Activated CD4-positive, alpha-beta T cell treated with anti-CD3 and anti-CD28 coated beads for 24 hours (primary cell): Measurements from ENCODE around the gene PTPRD.

Experiments used
- DNase-seq, 2 donors: peaks; one replicate each; pipeline ENCODE4 v3.0.0-alpha.2; 2020; ENCODE audit warnings: low read depth in 2 of 2

The PTPRD gene

DNA sequence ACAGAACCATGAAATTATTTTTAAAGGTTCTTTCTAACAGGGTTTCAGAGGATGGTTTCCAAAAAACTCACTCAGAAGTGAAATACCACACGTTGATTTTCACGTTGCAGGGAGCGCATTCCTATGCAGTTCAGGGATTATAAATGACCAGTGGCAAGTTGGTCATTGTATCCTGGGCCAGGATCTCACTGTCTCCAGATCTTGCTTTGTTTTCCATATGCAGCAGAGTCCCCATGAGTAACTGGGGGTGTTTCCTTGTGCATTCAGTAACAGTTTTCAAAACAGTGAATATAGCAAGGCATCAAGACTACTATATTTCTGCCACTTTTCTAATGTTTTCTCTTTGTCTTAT, 1748.3 kb downstream of the PTPRD start:
- DNase-seq: no peak

DNA sequence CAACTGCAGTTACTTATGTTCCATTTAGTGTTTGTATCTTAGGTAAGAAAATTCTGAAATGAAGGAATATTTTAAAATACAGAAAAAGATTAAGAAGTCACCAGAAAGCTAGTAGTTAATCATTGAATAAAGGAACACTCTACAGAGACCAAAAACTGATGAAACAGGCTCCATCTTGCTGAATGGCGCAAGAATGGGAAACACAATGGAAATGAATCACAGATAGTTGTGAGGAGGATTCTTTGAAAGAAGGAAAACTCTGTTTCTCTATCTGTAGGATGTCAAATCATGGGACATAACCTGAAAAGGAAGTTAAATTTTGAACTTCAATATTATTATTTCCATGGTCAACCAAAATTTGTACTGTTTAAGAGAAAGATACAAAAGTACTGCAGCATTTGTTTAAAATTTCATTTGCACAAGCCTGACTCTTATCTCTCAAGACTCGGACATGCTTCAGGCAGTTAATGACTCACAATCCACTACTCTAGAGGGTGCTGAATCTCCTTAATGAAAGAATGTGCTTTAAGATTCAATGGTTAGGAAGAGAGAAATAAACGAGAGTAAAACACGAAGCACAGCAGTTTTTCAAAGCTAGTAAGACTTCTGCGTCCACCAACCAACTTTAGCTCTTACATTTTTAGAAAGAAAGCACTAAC, 1748.8 kb downstream of the PTPRD start:
- DNase-seq: no peak

DNA sequence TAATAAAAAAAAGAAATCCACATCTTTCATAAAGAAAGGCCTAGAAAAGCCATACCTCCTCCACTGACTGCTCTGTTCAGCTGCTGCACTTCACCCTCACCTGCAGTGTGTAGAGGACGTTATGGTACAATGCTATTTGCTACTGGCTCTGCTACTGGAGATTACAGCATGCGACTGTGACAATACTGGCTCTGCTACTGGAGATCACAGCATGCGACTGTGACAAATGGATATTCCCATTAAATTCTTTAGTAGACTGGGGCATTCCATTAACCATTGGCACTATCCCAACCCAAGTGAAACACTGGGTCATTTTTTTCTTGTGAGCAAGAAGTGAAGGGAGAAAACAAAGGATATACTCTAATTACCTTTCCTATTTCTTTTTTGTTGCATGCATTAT, 1749.7 kb downstream of the PTPRD start:
- DNase-seq: no peak

DNA sequence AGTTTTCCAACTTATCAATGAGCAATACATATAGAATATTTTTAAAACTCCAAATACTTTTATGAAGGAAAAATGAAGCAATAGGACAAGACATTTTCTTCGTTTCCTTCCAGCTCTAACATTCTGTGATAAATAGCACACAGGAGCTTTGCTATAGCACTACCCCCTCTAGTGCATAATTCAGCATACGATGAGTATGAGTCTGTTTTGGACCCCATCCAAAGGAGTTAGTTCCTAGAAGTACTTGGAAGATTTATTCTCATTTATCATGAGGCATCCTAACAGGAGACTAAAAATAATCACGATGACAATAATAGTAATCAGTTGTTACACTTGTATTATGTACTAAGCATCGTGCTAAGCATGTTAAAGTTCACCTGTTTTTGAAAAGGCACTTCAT, 1751.9 kb downstream of the PTPRD start:
- no peak for DNase-seq

GRCh38 chr9:8860086-8860485, 1752.7 kb downstream of the PTPRD start:
- no peak for DNase-seq

GRCh38 chr9:8859416-8859815, 1753.4 kb downstream of the PTPRD start:
- DNase-seq: no peak

DNA sequence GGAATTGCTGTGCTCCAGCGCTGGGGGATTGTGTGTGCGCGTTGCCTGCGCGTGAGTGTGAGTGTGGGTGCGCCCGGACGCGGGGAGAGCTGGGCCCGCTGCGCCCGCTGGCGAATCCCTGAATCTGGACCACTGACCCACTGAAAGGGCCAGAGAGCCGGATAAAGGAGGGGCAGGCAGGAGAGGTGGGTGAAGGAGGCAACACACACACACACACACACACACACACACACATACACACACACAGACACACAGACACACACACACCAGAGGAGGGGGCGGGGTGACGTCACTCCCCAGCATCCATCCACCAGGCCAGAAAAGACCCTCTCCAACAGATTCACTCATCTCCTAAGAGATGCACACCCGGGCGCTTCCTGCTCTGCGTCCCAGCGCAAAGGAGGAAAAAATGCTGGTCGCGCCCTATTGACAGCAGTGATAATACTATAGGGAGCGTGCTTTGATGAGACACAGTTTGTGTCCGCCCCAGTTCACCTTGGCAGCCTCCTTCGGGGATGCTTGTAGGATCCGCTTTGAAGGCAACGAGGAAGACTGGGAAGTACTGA, 1754.1 kb downstream of the PTPRD start:
- no peak for DNase-seq

DNA sequence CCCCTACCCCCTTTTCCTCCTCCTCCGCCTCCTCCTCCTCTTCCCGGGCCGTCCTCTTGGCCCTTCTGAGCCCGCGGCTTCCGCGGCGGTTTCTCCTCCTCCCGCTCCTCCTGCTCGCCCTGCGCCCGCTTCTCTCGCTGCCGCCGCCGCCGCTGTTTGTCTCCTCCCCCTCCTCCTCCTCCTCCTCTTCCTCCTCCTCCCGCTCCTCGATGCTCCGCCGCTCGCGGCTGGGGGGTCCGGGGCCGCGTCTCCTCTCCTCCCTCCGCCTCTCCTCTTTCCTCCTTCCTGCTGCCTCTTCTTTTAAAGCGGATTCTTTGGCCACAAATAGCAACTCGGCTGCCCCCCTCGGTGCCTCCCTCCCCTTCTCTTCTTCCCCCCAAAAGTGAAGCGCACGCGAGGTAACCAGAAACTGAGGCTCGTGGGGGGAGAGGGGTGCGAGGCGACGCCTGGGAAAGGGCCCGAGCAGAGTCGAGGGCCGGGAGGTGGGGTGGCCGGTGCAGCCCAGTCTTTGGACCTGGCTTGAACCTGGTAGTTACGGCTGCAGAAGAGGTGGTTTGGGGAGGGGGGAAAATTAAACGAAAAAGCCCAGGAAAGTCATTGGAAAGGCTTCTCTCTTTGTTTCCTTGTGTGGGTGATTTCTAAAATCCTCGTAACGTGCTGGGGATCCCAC, 1754.7 kb downstream of the PTPRD start:
- DNase-seq: peak in 1 of 2 donors; percentile 4

DNA sequence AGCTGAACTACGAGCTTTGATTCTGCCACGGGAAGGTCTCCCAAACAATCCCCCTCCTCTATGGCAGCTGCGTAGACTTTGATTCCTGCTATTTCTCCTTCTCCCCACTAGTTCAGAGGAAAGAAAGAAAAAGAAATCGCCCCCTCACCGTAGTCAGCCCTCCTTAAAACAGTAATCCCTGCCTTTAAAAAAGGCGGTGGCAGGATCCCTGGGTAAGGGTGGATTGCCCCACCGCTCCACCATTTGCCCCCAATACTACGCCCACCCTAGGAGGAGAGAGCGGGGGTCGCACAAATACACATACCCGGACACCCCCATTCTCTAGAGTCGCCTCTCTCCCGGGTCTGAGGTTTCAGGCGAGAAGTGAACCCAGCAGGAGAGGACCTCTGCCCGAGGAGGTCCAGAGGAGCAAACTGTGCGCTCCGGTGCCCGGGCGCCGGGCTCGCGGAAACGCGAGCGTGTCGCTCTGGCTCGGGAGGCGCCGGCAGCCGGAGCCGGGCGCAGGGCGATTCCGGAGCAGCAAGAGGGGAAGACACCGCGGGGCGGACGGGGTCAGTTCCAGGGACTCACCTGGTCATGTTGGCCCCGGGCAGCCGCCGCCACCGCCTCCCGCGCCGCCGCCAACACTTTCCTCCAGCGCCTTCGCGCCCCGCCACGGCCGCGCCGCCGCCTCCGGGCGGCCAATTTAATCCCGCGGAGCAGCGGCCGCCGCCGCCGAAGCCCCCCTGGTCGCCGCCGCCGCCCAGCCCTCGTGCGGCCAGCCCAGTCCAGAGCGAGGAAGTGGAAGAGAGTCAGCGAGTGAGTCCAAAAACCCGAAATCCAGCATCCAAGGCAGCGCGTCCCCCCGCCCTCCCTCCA, 1755.5 kb downstream of the PTPRD start:
- no peak for DNase-seq

GRCh38 chr9:8856396-8857067, 1756.3 kb downstream of the PTPRD start:
- no peak for DNase-seq

DNA sequence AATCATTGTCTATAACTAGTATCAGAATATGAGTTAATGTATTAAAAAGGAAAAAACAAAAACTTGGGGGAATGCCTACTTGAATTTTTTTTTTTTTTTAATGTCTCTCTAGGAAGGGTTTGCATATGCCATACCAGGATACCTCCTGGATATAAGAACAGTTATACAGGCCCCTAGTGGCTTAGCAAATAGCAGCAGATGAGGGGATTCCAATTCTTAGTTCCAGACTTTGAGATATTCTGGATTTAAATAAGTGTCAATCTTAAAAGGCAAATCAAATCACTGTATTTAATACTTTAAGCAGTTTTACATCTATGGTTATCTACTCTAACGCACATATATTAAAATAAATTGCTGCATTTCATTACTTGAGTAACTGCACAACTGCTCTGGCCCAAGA, 1757.8 kb downstream of the PTPRD start:
- no peak for DNase-seq

DNA sequence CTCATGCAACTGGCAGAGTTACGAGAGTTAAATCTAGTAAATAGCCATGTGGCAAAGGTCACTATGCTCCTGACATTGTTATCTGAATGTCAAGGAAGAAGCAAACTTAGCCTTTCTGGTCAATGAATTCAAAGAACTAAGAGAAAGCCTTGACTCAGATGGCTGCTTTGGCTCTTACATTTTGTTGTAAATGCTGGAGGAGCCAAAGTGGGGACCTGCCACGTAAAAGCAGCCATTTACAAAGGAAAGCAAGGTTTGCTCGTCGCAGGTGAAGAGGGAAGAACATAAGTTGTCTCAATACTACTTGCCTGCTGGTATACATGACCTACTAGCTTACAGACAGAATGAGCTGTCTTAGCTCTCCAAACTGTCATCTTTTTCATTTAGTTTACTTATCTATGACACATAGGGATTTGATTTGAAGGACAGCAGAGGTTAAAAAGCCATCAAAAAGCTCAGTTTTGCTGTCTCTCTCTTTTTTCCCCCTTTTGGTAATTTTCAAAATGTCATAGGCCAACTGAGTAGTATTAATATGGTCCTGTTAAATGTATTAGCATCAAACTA, 1760.4 kb downstream of the PTPRD start:
- DNase-seq: no peak

GRCh38 chr9:8850914-8851313, 1761.9 kb downstream of the PTPRD start:
- no peak for DNase-seq

DNA sequence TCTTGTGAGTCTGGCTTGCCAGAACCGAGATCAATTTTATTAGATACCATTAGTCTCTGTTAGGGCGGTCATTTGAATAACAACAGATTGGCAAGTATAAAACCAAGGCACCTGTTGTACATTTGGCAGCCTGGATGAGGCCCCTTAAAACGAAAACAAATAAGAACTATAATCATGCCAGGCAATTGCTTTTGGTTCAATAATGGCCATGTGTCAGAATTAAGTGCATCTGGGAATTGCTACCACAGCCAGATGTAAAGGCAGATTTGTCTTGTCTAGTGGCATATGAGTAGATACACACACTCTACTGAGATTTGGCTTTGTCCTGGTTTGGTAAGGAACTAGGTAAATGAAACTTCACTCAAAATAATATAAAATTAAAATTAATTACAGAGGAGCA, 1767.0 kb downstream of the PTPRD start:
- no peak for DNase-seq

- DNase-seq: no peak
Measured at GRCh38 chr9:8845376-8845775, 1767.4 kb downstream of the PTPRD start.

DNA sequence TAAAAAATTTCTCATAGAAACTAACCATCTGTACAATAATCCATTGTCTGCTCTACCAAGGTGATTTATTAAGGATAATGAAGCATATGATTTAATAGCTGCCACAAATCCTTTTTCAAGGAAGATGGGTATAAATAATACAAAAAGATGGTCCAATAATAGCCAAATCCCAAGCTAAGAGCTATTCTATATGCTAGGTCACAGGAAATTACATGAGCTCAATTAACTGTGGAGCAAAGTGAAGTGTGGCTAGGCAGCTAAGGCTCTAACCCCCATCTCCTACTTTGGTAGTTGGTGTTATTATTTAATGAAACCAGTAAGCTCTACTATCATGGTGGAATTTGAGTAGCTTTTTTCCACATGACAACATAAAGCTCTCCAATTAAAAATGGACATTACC, 1768.3 kb downstream of the PTPRD start:
- DNase-seq: no peak

- no peak for DNase-seq
Measured at GRCh38 chr9:8842402-8843193, 1770.2 kb downstream of the PTPRD start.

DNA sequence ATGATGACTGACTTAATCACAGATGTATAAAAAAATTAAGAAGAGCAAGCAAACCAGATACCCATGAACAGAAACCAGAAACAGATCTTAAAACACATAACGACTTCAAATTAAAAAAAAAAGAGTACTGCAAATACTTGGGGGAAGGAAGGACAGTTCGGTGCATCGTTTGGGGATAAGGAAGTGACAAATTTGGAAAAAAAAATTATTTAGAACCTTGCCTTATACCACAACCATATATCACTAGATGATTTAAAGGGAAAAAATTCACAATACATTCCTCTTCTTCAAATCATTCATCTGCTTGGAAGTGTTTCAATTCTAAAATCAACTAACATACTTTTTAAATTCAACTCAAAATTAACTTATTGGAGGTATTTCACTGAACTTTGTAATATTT, 1774.7 kb downstream of the PTPRD start:
- no peak for DNase-seq

DNA sequence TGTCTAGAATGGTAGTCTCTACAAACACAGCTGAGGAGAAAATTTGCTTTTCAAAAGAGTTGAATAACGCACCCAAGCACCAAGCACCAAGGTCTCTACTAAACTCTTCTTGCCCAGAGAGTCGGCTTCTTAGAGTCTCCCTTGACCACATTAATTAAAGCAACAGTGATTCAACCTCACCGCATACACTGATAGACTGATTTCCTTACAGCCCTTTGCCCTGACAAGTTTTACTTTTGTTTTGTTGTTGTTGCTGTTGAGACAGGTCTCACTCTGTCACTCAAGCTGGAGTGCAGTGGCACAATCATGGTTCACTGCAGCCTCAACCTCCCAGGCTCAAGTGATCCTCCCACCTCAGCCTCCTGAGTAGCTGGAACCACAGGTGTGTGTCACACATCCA, 1777.5 kb downstream of the PTPRD start:
- DNase-seq: no peak

DNA sequence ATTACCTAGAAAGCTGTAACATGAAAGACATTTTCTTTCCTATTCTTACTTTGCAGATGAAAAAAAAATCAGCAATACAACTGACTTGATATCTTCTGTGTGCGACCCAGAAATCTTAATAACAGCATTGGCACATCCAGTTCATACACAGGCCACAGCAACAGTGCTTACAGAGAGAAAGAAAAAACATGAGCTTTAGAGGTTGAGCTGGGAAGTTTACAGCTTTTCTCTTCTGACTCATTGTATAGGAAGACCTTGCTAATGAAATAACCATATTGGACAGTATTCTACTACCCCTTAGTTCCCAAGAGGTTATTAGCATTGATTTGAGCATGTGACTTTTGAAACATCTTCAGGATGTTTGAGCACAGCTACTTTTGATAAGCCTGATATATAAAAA, 1779.8 kb downstream of the PTPRD start:
- DNase-seq: no peak

DNA sequence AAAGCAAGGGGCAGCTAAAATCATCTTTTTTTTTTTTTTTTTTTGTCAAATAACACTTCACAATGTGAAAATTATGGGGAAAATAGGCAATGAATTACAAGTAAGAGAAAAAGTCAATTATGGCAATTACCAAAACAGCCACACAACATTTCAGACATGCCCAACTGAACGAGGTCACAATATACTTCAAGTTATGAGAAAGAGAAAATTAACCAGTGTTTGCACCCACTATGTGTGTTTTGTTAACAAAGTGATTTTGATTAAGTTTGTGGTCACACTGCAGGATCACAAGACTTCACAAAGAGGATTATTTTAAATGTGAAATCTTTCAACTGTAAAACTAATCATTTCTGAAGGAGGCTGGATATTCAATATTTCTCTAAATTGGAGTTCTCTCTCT, 1780.4 kb downstream of the PTPRD start:
- no peak for DNase-seq
